Keratinocyte (primary cell): ENCODE data around the gene CDH9. TPM values are rescaled to one million over a fixed set of nuclear protein-coding genes. Genes with fewer than 3 reads are reported as not detected.

Source experiments
- DNase-seq: peaks from one replicate; pipeline ENCODE4 v3.0.0-alpha.2; 2011; ENCODE audit warnings: low read depth, missing footprints, low spot score
- FAIRE-seq: peaks from 2 replicates; lab custom pipeline; 2011; peaks lifted over from hg19 to GRCh38; lab: Jason Lieb, UNC
- H2AFZ ChIP-seq: 2 replicates; pipeline ENCODE4 v1.6.0; 2012; ENCODE audit warnings: low read length, control low read depth, inconsistent platforms; ENCODE audit not compliant: control insufficient read depth
- H3K27ac ChIP-seq: 2 replicates; pipeline ENCODE4 v1.5.1; 2011; ENCODE audit warnings: low read length; ENCODE audit not compliant: control insufficient read depth, insufficient read depth
- H3K27me3 ChIP-seq: 3 replicates; pipeline ENCODE4 v1.6.0; 2011; ENCODE audit warnings: low read length; ENCODE audit not compliant: control insufficient read depth, insufficient read depth; ENCODE audit errors: extremely low read depth
- H3K36me3 ChIP-seq, 2 experiments: 2 replicates in 1 of 2; 3 replicates in 1 of 2; pipeline ENCODE4 v1.5.1; 2011; ENCODE audit warnings: low read length in 2 of 2, mild to moderate bottlenecking in 1 of 2; ENCODE audit not compliant: control insufficient read depth in 2 of 2, insufficient read depth in 2 of 2; ENCODE audit errors: extremely low read depth in 1 of 2
- H3K4me1 ChIP-seq: 3 replicates; pipeline ENCODE4 v1.5.1; 2011; ENCODE audit warnings: low read length; ENCODE audit not compliant: control insufficient read depth, insufficient read depth; ENCODE audit errors: extremely low read depth
- H3K4me2 ChIP-seq: 3 replicates; pipeline ENCODE4 v1.6.0; 2011; ENCODE audit warnings: low read depth, low read length; ENCODE audit not compliant: control insufficient read depth, insufficient read depth; ENCODE audit errors: extremely low read depth
- H3K4me3 ChIP-seq, 3 experiments: fragments of 200-600 bp in 1 of 3; sonication (generic) in 1 of 3; 2 replicates in 2 of 3; 3 replicates in 1 of 3; pipeline ENCODE4 v1.5.1; 2011 to 2016; ENCODE audit warnings: low read length in 3 of 3, mild to moderate bottlenecking in 3 of 3, control low read depth in 2 of 3, inconsistent platforms in 1 of 3, low read depth in 1 of 3, mixed read lengths in 1 of 3, mixed run types in 1 of 3, moderate library complexity in 1 of 3; ENCODE audit not compliant: control insufficient read depth in 2 of 3, insufficient read depth in 2 of 3; ENCODE audit errors: extremely low read depth in 1 of 3
- H3K79me2 ChIP-seq: 2 replicates; pipeline ENCODE4 v1.6.0; 2012; ENCODE audit warnings: low read length; ENCODE audit not compliant: control insufficient read depth, insufficient read depth
- H3K9ac ChIP-seq: 3 replicates; pipeline ENCODE4 v1.6.0; 2011; ENCODE audit warnings: low read length; ENCODE audit not compliant: control insufficient read depth, insufficient read depth; ENCODE audit errors: extremely low read depth
- H3K9me1 ChIP-seq: 3 replicates; pipeline ENCODE4 v1.6.0; 2011; ENCODE audit warnings: low read length; ENCODE audit not compliant: control insufficient read depth, insufficient read depth; ENCODE audit errors: extremely low read depth
- H3K9me3 ChIP-seq: 2 replicates; pipeline ENCODE4 v1.5.1; 2012; ENCODE audit warnings: low read depth, low read length; ENCODE audit not compliant: control insufficient read depth
- H4K20me1 ChIP-seq: 3 replicates; pipeline ENCODE4 v1.6.0; 2011; ENCODE audit warnings: low read length; ENCODE audit not compliant: control insufficient read depth, insufficient read depth; ENCODE audit errors: extremely low read depth
- EZH2 ChIP-seq: IDR thresholded peaks from one replicate; pipeline ENCODE4 v1.6.1; 2012; ENCODE audit warnings: inconsistent platforms, mild to moderate bottlenecking, low read length, moderate library complexity
- dilution Hi-C: fragments of 300-500 bp; cut with MboI; formaldehyde crosslinking; loops from one replicate; pipeline ENCODE4 v1.7.0; 2020; ENCODE audit warnings: low sequenced_read_pairs; ENCODE audit not compliant: extremely low pct_ligation_motif_present
- polyA minus RNA-seq, 3 experiments: library from RNA; depleted of rRNA, polyadenylated mRNA; stranded (reverse); fragments of >200 nt; gene quantifications; 1 replicate in 1 of 3; 2 replicates in 1 of 3; 3 replicates in 1 of 3; pipeline ENCODE4 v1.2.3, GENCODE V29; 2011
- polyA plus RNA-seq, 5 experiments: library from polyadenylated mRNA; depleted of rRNA in 3 of 5; stranded (reverse) in 3 of 5; stranded (forward) in 1 of 5; unstranded in 1 of 5; fragments of >200 nt; gene quantifications; 1 replicate in 1 of 5; 2 replicates in 3 of 5; 3 replicates in 1 of 5; pipeline versions ENCODE4 v1.2.1 to v1.2.3, GENCODE V29; 2011 to 2012; ENCODE audit warnings: missing spikeins in 2 of 5, low read depth in 1 of 5, low replicate concordance in 1 of 5
- TF ChIP-seq, protein P1 (sequence below), 3 experiments: IDR thresholded peaks in 1 of 3; conservative IDR thresholded peaks in 1 of 3; optimal IDR thresholded peaks in 1 of 3; 2 replicates in 2 of 3; 3 replicates in 1 of 3; pipeline versions ENCODE3 to v1.5.1; 2011; ENCODE audit warnings: low read length in 3 of 3, mild to moderate bottlenecking in 3 of 3, moderate library complexity in 2 of 3, control low read depth in 1 of 3, inconsistent platforms in 1 of 3; ENCODE audit not compliant: insufficient read depth in 2 of 3; ENCODE audit errors: extremely low read depth in 1 of 3

The CDH9 gene, protein sequence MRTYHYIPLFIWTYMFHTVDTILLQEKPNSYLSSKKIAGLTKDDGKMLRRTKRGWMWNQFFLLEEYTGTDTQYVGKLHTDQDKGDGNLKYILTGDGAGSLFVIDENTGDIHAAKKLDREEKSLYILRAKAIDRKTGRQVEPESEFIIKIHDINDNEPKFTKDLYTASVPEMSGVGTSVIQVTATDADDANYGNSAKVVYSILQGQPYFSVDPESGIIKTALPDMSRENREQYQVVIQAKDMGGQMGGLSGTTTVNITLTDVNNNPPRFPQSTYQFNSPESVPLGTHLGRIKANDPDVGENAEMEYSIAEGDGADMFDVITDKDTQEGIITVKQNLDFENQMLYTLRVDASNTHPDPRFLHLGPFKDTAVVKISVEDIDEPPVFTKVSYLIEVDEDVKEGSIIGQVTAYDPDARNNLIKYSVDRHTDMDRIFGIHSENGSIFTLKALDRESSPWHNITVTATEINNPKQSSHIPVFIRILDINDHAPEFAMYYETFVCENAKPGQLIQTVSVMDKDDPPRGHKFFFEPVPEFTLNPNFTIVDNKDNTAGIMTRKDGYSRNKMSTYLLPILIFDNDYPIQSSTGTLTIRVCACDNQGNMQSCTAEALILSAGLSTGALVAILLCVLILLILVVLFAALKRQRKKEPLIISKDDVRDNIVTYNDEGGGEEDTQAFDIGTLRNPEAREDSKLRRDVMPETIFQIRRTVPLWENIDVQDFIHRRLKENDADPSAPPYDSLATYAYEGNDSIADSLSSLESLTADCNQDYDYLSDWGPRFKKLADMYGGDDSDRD
- not detected in 3 replicates for polyA plus RNA-seq
- polyA plus RNA-seq (2011; ENCODE audit: low read depth): not detected
- polyA plus RNA-seq (2011; cell fraction: cytosol; rRNA removed): not detected in 2 replicates
- polyA plus RNA-seq (2011; cell fraction: nucleus; rRNA removed): not detected in 2 replicates
- polyA plus RNA-seq (2012; ENCODE audit: low replicate concordance): not detected in 2 replicates
- not detected in 3 replicates for polyA minus RNA-seq
- polyA minus RNA-seq (2011; cell fraction: cytosol; rRNA and poly(A)+ RNA removed): not detected
- polyA minus RNA-seq (2011; cell fraction: nucleus; rRNA and poly(A)+ RNA removed): not detected in 2 replicates

DNA sequence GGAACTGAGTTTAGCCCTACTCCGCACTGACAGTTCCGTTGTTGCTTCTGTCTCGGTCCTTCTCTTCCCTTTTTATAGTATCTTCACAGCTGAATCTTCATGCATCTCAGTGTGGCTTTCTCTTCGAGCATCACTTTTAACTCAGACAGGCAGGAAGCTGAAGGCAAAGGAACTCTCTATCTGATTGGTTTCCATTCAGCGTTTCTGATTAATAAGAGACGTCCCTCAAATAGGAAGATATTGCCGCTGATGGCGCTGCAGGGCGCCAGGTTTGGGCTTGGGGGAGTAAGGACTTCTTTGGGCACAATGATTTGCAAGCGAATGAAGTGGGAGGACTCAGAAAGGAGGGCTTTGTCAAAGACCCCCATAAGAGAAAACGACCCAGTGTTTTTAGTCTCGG lies at the start of gene CDH9:
Gene CDH9 (minus strand): TSS at position 111 of the 400 bp plus-strand sequence. CDS start 50,253 bp downstream, outside the sequence.
- Histone ChIP-seq H3K9me3 (no peaks in the 10 kb centered on the region), H2AFZ (peak within 1 kb of the TSS; percentile 78), H3K4me1 (no peaks in the 10 kb centered on the region), H4K20me1 (no peaks in the 10 kb centered on the region), H3K79me2 (no peaks in the 10 kb centered on the region), H3K36me3 (no peaks in the 10 kb centered on the region), H3K27me3 (no peaks in the 10 kb centered on the region), H3K27ac (no peak within 1 kb of the TSS), H3K9ac (no peak within 1 kb of the TSS), H3K4me3 (no peak within 1 kb of the TSS), H3K9me1 (no peaks in the 10 kb centered on the region), H3K4me2 (no peak within 1 kb of the TSS)
- no peak for FAIRE-seq
- no peak for DNase-seq
- no peak for TF ChIP-seq EZH2
- TF ChIP-seq, protein P1, sequence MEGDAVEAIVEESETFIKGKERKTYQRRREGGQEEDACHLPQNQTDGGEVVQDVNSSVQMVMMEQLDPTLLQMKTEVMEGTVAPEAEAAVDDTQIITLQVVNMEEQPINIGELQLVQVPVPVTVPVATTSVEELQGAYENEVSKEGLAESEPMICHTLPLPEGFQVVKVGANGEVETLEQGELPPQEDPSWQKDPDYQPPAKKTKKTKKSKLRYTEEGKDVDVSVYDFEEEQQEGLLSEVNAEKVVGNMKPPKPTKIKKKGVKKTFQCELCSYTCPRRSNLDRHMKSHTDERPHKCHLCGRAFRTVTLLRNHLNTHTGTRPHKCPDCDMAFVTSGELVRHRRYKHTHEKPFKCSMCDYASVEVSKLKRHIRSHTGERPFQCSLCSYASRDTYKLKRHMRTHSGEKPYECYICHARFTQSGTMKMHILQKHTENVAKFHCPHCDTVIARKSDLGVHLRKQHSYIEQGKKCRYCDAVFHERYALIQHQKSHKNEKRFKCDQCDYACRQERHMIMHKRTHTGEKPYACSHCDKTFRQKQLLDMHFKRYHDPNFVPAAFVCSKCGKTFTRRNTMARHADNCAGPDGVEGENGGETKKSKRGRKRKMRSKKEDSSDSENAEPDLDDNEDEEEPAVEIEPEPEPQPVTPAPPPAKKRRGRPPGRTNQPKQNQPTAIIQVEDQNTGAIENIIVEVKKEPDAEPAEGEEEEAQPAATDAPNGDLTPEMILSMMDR (optimal IDR thresholded peaks at IDR 0.05 in 1 of 3, IDR thresholded peaks at IDR 0.05 in 1 of 3, conservative IDR thresholded peaks at IDR 0.05 in 1 of 3; ENCODE audit: extremely low read depth in 1 of 3, insufficient read depth in 2 of 3, low read length in 3 of 3): no peak
- dilution Hi-C loops: no loop called here

GRCh38 chr5:27087747-27088146 lies 49.4 kb upstream of the CDH9 start:
- H3K4me2 ChIP-seq: no peak overlapping the region
- H4K20me1 ChIP-seq: no peaks in the 10 kb centered on the region
- DNase-seq (no peak), FAIRE-seq (no peak)
- no peak overlapping the region for H3K4me3 ChIP-seq
- dilution Hi-C loops: no loop called here
- H3K79me2 ChIP-seq: no peaks in the 10 kb centered on the region
- no peaks in the 10 kb centered on the region for H3K27me3 ChIP-seq
- H3K9ac ChIP-seq: no peak overlapping the region
- H3K4me1 ChIP-seq: no peaks in the 10 kb centered on the region
- no peaks in the 10 kb centered on the region for H3K9me3 ChIP-seq
- no peaks in the 10 kb centered on the region for H3K9me1 ChIP-seq
- H2AFZ ChIP-seq: no peak overlapping the region
- H3K27ac ChIP-seq: no peak overlapping the region
- H3K36me3 ChIP-seq: no peaks in the 10 kb centered on the region
- no peak for TF ChIP-seq EZH2
- TF ChIP-seq, protein P1 (optimal IDR thresholded peaks at IDR 0.05 in 1 of 3, IDR thresholded peaks at IDR 0.05 in 1 of 3, conservative IDR thresholded peaks at IDR 0.05 in 1 of 3; ENCODE audit: extremely low read depth in 1 of 3, insufficient read depth in 2 of 3, low read length in 3 of 3): no peak
